GM21737 (cell line): ENCODE data around the gene TMTC1.
"Not testable (repeated sequence)": the region's sequence is repeated elsewhere in the genome, so short reads cannot be mapped to it uniquely, and the experiment has no call there.

Experiments
- ATAC-seq: cut with Tn5 transposase; IDR thresholded peaks from one replicate; pipeline ENCODE4 v1.9.1; 2021; ENCODE audit warnings: mild to moderate bottlenecking, moderate library complexity; ENCODE audit not compliant: unreplicated experiment

The TMTC1 gene

DNA sequence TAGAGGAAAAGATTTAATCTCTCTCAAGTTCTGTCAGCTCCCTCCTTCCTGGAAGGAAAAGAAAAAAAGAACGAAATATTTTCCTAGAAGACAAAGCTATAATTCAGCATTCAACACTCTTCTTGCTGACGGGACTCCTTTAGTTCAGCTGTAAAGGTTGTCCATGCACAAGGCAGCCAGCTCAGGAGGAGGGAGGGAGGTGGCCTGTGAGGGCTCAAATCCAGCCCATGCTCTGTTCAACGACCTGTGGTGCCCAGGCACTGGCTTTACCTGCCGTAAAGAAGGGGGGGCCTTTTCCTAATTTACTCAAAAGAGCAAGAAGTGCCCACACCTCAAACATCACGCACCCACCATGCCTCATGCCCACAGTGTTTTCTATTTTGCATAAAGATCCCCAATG lies 109.3 kb downstream of the TMTC1 start:
- no peak for ATAC-seq

DNA sequence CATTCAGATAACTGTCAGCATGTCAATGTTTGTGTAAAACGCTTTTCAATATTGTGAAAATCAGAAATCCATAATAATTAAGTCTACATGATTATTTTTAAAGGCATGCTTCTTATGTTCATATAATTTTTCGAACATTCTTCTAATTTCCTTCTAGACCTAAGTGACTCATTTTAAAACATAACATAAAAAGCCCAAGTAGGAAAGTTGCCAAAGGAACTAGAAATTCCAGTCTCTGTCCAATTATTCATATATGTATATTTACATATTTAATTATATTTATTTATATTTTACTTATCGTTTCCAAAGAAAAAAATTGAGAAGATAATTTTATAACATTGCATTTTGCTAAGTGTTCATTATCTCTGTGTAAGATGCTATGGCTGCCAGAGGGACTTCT lies 110.4 kb downstream of the TMTC1 start:
- no peak for ATAC-seq

DNA sequence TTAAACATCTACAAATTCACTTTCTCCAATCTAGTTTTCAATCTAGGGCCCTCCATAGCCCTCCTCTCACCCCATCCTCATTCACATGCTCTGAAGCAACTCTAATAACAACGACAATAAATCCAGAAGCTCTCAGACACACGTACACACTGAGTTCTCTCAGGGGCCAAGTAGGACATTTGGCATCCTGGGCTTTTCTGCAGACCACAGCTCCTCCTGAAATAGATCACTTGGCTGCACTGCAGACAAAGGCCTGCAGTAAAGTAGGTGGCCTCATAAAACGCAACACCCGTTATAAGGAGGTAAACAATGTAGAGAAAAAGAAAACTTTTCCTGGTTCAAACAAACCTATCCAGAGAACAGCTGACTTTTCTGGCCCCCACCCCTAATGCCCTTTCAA lies 111.2 kb downstream of the TMTC1 start:
- no peak for ATAC-seq

DNA sequence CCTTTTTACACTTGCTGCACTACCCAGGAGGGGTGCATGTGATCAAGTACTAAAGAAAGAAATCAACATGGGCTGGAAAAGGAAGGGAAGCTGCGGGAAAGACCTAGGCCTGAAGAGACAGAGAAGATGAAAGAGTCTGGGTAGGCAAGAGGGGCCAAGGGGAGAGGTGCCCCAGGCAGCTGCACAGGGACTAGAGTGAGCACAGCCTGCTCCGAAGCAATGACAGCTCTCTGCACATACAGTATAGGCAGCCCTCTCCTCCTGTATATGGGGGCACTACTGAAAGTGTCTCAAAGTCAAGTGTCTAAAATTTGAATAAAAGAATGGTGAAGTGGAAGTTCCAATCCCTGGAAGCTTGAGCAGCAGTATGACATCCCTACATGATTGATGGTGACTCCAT lies 112.0 kb downstream of the TMTC1 start:
- no peak for ATAC-seq

DNA sequence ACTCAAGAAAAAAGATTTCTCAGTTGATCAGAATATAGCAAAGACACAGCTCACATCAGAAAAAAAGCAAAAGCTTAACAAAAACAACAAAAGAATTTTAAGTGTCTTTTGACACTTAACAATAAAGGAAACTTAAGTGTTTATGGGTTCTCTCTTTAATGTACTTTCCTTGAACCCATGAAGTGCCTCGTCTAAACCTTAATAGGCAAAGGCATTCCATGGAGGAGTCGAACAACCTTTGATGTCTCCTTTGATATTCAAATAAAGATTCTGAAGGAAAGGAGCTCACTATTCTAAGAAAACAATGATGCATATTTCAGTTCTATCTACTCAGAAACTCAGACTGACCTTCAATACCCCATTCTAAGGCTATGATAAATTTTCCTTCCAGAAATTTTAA lies 116.7 kb downstream of the TMTC1 start:
- no peak for ATAC-seq

DNA sequence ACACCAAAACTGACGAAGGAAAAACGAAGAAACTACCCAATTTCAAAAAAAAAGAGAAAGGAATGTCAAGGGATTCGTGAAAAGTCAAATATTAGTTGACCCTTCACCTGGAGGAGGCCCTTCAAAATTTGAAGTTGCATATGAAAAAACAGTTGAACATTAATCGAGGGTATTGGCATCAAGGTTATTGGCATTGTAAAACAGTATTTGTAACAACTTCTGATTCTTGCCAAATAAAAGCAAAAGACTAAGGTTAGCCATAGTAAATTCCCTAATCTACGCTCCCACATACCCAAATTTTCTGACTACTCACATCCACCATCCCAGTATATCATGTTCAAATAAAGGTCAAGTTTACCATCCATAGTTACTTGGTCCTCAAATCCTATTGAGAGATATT lies 118.6 kb downstream of the TMTC1 start:
- ATAC-seq, result no peak

DNA sequence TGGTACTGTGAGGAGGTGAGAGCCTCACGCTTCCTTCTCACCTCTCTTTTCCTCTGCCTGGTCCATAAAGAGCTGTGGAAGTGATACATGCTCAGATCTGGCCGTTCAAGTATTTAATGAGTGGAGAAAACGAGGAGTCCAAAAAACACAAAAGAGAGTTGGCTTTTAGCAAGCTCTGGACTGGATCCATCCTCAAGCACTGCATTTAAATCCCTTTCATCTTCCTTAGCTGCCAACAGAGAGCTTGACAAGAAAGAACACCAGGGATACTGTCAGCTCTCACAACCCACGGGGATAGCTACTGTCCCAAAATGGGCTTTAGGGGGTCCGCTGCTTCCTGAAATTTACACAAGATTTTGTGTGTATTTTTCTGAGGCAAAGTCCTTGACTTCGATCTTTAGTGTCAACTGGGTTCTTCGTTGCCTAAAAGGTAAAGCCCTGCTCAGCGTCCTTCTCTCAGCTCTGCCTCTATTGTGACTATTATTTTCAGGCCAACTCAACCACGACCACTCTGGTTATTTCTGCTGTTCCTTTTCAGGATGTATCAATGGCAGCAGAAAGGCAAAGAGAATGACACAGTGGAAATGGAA lies 120.9 kb downstream of the TMTC1 start:
- no peak for ATAC-seq

DNA sequence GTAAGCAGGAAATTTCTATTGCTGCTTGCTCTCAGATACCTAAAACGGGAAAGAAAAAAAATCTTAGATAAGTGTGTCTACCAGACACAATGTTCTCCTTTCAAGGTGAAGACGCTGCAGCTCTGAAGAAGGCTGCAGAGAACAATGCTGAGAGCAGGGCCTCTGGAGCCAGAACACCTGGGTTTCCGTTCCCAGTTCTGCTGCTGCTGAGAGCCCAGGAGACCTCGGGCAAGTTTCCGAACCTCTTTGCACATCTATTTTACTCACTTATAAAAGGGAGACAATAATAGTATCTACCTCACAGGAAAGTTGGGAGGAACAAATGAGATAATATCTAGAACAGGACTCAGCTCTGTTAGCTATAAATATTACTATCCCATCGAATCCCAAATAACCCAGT lies 122.9 kb downstream of the TMTC1 start:
- no peak for ATAC-seq

DNA sequence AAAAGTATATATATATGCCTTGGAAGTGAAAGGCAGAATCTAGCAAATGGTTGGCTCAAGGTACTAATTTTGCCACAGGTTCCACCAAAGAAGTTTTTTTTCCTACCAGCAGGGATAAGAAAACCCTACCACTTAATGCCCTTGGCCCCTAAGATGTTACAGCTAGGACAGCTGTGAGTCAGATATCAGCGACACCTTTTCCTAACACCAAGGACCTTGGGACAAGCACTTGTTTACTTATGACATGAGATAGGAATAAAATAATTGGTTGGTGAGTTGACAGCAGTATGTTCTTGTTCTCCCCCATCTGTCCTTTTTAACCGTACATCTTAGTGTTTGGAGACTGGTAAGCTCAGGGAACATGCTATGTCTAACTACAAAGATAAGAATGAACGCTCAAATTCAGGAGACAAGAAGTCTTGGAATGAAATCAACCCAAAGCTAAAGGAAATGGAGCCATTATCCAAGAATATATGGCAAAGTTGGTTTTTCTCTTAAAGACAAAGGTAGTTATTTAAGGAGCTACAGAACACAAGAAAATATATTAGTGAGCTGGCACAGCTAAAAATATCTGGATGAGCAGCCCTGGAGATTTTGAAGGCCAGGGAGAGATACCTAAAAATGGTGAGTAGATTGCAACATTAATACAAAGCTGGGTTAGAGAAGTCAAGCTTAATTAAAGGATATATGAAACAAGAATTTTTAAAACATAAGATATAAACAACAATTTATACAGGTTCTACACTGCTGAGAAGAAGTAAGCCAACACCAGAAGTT lies 126.8 kb downstream of the TMTC1 start:
- ATAC-seq, result no peak

DNA sequence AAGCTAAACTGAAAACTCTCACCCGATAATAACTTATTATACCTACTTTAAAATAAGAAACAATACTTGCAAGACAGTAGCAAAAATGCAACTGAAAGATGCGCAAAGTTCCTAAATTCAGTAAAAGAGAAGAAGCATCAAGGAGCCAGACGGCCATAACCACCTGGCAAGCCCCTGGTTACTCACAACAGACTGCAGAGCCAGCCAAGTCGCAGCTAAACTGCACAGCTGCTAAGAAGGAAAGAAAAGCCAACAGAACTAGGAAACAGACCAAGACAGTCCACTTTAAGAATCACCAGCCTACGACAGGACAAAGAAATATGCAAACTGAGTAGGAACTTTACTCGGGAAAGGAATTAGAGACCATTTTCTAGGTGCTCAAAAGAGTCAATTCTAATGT lies 127.9 kb downstream of the TMTC1 start:
- no peak for ATAC-seq

DNA sequence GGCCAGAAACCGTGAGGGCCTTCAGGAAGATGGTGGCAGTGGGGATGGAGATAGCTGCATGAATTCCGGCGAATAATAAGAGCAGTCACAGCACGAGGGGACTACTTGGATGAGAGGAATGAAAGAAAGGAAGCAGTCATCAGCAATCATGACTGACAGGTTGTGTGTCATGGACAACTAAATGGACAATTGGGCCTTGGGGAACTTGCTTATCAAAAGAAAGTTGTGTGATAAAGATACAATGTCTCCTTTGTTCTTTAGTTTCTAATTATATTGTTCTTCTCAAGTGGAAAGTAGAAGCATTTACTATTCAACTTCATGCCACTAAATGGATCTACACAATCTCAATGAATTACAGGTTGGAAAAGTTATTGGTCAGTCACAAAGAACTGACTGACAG lies 130.5 kb downstream of the TMTC1 start:
- no peak for ATAC-seq

DNA sequence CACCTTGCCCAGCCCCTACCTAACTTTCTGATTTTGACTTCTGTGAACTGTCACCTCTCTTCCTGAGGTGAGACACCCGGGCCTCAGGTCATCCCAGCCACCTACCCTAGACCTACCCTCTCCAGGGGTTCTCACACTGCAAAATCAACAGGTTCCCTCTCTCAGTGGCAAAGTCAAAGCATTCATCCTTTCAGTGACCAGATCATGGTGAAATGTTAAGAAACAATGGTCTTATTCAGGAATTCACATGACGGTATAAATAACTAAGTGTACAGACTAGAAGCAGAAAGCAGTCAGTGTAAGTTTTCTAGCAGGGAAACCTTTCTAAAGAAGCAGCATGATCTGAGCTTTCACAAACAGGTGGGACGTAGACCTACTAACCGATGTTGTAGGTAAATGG lies 133.4 kb downstream of the TMTC1 start:
- ATAC-seq, result no peak

DNA sequence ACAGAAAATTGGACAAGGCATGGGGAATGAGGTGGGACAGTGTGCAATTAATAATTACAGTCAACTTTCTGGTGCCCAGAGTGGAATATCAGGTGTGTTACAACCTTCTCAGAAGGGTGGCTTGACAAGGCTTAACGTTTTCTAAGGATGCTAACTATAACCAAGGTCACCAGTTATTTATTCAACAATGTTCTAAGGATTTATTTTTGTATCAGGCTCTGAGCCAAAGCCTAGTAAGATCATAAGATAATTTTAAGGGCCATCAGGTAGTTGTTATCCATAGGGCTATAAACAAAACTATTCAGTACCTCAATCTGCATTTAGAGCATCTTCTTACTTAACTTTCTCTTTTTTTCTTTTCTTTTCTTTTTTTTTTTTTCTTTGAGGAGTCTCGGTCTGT lies 134.0 kb downstream of the TMTC1 start:
- no peak for ATAC-seq

DNA sequence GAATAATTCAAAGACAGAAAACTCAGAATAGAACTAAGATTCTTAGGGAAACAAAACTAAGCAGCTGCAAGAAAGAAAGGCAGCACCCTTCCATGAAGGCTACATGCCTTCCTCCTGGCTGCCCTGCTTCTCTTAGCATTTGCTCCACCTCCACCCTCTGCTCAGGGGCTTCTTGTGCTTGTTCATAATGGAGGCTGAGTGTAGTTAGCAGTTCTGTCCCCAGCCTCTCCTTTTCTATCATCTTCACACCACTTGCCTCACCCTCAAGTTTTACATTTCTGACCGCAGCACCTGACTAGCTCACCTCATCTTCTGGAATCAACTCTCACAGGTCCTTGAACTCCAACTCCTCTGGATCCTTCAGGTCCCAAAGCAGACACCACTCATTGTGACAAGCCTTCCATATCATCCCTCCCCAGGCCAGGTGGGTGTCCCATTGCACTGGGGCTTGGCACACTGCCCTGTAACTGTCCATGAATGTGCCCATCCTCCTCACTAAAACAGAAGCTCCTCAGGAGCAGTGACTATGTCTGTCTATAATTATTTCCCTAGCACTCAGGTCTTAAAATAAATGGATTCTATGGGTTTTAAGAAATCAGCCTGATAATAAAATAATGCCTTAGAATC lies 139.1 kb downstream of the TMTC1 start:
- ATAC-seq, result no peak

DNA sequence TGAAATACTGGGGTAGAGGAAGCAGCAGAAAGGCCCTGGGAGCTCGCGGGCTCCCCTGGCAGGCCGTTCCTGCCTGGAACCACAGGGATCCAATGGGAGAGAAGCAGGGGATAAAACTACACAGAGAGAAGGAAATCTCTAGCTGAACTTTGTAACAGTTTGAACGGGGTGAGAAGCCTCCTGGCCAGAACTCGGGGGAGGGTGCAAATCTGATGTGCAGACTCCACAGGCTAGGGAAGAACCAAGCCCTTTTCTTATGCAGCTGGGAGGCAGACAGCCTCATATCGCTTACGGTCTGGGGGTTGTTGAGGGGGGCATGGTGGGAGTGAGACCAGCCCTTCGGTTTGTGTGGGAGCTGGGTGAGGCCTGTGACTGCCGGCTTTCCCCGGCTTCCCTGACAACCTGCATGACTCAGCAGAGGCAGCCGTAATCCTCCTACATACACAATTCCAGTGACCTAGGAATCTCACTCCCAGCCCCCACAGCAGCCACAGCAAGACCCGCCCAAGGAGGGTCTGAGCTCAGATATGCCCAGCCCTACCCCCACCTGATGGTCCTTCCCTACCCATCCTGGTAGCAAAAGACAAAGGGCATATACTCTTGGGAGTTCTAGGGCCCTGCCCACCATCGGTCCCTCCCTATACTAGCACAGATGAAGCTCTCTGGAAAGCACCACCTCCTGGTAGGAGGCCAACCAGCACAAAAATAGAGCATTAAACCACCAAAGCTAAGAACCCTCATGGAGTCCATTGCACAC lies 143.0 kb downstream of the TMTC1 start:
- no peak for ATAC-seq

DNA sequence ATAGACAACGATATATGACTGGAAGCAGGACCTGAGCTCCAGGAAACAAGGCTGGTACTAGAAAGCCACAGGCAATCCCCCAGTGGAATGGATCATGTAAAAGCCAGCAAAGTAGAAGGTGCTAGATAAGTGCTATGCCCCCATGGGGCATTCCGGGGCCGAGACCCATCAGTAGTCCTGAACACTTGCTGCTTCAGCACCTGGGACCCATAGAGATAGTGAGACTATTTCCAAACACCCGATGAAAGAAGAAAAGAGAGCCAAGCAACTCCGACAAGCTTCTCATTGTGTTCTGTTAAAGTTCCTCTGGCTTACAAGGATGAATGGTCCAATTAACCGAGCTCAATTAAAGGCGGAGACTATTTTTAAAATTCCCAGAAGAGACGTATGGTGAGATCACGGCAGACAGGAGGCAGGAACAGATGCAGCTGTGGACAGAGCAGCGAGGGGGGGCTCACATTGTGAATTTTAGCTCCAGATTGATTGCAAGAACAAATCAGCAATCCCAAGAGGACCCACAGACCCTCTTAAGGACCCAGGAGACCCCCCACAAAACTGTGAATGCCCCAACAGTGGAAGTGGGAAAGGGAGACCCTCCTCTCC lies 143.7 kb downstream of the TMTC1 start:
- no peak for ATAC-seq

DNA sequence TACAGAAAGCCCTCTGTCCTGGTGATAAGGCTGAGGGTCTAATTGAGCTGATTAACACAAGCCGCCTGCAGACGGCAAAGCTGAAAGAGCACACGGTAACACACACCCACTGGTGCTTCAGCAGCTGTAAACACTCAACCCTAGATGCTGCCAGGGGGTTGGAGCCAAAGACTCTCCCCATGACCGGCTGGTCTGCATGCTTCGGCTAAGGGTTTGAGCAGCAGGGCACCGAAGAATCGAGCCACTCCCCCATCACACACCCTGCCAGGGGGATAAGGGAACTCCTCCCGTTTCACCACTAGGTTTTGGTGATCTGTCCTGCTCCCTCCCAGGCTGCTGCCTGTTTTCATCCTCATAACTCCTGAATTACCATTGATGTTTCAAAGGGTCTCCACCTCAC lies 145.2 kb downstream of the TMTC1 start:
- ATAC-seq, result no peak

DNA sequence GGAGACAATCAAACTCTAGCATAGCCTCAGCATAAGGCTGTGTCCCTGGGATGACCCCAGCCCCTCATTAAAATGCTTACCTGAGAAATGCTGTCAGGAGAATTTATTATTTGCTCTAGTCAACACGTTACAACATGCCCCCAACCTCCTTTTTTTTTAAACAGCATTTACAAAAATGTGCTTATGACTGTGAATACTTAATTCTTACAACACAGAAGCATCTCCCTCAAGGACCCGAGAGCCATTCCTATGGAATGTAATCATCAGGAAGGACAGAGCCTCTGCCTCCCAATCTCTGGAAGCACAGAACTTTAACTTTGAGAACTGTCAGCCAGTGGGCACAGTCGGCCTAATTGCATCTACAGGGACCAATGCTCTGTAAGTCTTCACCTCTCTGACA lies 149.7 kb downstream of the TMTC1 start:
- ATAC-seq, result no peak

DNA sequence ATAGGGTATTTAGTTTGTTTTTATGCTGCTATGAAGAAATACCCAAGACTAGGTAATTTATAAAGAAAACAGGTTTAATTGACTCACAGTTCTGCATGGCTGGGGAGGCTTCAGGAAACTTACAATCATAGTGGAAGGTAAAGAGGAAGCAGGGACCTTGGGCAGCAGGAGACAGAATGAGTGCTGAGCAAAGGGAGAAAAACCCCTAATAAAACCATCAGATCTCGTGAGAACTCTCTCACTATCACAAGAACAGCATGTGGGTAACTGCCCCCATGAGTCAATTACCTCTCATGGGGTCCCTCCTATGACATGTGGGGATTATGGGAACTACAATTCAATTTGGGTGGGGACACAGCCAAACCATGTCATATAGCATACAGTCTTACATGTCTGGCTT lies 153.6 kb downstream of the TMTC1 start:
- ATAC-seq, result not testable (repeated sequence)

DNA sequence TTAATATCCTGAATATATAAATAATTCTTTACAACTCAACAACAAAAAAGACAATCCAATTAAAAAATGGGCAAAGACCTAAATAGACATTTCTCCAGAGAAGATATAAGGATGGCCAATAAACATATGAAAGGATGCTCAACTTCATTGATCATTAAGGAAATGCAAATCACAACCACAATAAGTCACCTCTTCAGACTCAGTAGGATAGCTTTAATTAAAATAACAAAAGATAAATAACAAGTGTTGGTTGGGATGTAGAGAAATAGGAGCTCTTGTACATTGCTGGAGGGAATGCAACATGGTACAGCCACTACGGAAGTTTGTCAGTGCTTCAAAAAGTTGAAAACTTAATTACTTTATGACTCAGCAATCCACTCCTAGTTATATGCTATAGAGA lies 156.5 kb downstream of the TMTC1 start:
- ATAC-seq, result no peak

DNA sequence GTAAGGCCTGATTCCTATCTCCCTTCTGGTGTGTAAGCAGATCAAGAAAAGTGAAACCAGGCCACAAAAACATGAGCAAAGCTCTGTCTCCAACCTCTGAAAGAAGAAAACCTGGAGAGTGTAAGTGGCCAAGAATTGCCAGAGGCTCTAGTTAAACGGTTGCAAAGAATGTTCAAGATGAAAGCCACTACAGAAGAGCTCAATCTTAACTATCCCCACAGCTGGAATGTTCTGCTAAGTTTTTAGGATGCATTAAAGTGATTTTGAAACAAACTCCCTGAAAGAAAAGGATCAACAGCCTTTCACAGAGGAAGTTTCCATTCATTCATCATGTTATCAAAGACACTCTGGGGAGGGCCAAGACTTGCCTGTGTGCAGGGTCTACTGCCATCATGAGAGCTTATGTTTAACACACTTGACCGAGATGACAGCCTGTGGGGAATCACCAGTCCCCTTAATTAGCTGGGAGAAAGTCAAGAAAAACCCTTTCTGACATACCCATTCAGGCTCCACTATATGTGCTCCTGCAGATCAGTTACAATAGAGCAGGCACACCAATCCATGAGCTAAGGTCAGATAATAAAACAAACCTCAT lies 158.3 kb downstream of the TMTC1 start:
- ATAC-seq, result no peak
